ENCODE measurements around the gene NRN1L.
"Not testable (repeated sequence)": the region's sequence is repeated elsewhere in the genome, so short reads cannot be mapped to it uniquely, and the experiment has no call there.

NRN1L gene

DNA sequence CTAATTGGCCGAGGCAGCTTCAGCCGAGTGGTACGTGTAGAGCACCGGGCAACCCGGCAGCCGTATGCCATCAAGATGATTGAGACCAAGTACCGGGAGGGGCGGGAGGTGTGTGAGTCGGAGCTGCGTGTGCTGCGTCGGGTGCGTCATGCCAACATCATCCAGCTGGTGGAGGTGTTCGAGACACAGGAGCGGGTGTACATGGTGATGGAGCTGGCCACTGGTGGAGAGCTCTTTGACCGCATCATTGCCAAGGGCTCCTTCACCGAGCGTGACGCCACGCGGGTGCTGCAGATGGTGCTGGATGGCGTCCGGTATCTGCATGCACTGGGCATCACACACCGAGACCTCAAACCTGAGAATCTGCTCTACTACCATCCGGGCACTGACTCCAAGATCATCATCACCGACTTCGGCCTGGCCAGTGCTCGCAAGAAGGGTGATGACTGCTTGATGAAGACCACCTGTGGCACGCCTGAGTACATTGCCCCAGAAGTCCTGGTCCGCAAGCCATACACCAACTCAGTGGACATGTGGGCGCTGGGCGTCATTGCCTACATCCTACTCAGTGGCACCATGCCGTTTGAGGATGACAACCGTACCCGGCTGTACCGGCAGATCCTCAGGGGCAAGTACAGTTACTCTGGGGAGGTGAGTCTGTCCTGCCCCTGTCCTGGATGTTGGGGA is 24.5 kb downstream of the NRN1L start:
- H3K9me3 ChIP-seq (ENCODE audit: insufficient read depth, low read depth, low read length) = no peaks in the 10 kb centered on the region
- H3K4me1 ChIP-seq (ENCODE audit: insufficient read depth, low read length) = no peaks in the 10 kb centered on the region
- no peak overlapping the region for H3K27ac ChIP-seq (ENCODE audit: low read length)
- no peak overlapping the region for H3K9ac ChIP-seq (ENCODE audit: low read depth, low read length)
- H3K27me3 ChIP-seq (ENCODE audit: insufficient read depth, low read length) = no peaks in the 10 kb centered on the region
- H3K4me3 ChIP-seq (ENCODE audit: low read length) = no peak overlapping the region
- H3K36me3 ChIP-seq (ENCODE audit: insufficient read depth, low read depth, low read length) = peaks cover 22% of the 10 kb centered on the region

DNA sequence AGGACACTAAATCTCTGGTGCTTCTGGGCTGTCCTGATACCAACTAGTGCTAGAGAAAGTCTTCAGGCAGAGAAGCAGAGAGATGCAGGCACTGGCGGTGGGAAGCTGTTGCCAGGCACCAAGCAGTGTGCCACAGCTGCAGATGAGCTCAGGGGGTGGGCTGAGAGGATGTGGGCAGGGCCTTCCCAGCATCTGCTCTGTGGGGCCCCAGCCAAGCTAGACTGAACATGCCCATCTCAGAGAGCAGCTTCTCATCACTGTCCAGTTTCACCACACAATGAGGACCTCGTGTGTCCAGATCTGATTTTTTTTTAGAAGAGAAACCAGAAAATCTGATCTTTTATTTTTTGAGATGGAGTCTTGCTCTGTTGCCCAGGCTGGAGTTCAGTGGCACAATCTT is 25.5 kb downstream of the NRN1L start:
- no peak overlapping the region for H3K9ac ChIP-seq (ENCODE audit: low read depth, low read length)
- H3K27me3 ChIP-seq (ENCODE audit: insufficient read depth, low read length) = no peaks in the 10 kb centered on the region
- no peak overlapping the region for H3K4me3 ChIP-seq (ENCODE audit: low read length)
- H3K4me1 ChIP-seq (ENCODE audit: insufficient read depth, low read length) = peaks cover 5% of the 10 kb centered on the region
- no peaks in the 10 kb centered on the region for H3K9me3 ChIP-seq (ENCODE audit: insufficient read depth, low read depth, low read length)
- no peak overlapping the region for H3K27ac ChIP-seq (ENCODE audit: low read length)
- peaks cover 22% of the 10 kb centered on the region for H3K36me3 ChIP-seq (ENCODE audit: insufficient read depth, low read depth, low read length)

DNA sequence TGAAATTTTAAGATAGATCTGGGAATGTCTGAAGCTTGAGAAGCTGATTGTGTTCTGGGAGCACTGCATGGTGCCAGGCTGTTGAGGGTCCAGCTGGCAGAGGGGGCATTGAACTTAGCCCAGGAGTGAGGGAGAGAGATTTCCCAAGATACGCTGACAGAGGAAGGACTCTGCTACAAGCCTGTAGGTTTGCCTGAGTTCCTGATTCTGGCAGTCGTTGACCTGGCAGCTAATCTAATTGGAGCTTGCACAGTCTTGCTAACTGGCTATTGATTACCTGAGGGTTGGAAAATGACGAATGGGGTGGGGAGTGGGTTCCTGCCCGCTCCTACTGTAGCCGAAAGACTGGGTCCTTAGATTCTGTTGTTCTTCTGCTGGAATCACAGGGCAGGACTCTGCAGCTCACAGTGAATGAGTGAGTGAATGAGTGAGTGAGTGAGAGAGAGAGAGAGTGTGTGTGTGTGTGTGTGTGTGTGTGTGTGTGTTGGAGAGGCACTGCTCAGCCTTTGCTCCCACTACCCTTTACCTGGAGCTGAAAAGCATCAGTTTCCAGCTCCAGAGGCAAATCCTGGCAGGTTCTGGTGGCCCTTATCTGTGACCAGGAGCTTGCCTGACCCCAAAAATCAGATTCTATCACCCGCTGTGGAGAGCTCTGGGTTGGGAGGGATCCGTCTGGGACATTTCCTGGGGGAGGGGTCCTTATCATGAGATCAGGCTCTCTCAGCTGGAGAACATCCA is 30.2 kb downstream of the NRN1L start:
- Histone ChIP-seq H3K9me3 (ENCODE audit: insufficient read depth, low read depth, low read length) (no peaks in the 10 kb centered on the region), H3K36me3 (ENCODE audit: insufficient read depth, low read depth, low read length) (peaks cover 15% of the 10 kb centered on the region), H3K4me3 (ENCODE audit: low read length) (no peak overlapping the region), H3K27me3 (ENCODE audit: insufficient read depth, low read length) (no peaks in the 10 kb centered on the region), H3K4me1 (ENCODE audit: insufficient read depth, low read length) (peaks cover 13% of the 10 kb centered on the region), H3K27ac (ENCODE audit: low read length) (no peak overlapping the region), H3K9ac (ENCODE audit: low read depth, low read length) (peak overlapping the region; percentile 48; the same call in 1 of the 2 replicates)

DNA sequence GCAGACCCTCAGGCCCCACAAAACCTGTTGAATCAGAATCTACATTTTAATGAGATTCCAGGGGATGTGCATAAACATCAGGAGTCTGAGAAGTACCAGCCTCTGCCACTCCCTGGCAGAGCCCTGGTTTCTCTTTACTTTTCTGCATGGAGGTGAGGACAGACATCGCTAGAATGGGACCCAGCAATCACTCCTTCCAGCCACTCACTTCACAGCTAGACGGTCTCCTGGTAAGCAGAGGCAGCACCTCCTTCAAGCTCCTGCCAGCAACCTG is 30.7 kb downstream of the NRN1L start:
- Histone ChIP-seq H3K36me3 (ENCODE audit: insufficient read depth, low read depth, low read length) (peaks cover 12% of the 10 kb centered on the region; the same call in 1 of the 2 replicates), H3K4me1 (ENCODE audit: insufficient read depth, low read length) (peaks cover 13% of the 10 kb centered on the region)
- not testable (repeated sequence) for H3K9me3 ChIP-seq (ENCODE audit: insufficient read depth, low read depth, low read length); H3K9ac ChIP-seq (ENCODE audit: low read depth, low read length); H3K27ac ChIP-seq (ENCODE audit: low read length); H3K4me3 ChIP-seq (ENCODE audit: low read length); H3K27me3 ChIP-seq (ENCODE audit: insufficient read depth, low read length)

DNA sequence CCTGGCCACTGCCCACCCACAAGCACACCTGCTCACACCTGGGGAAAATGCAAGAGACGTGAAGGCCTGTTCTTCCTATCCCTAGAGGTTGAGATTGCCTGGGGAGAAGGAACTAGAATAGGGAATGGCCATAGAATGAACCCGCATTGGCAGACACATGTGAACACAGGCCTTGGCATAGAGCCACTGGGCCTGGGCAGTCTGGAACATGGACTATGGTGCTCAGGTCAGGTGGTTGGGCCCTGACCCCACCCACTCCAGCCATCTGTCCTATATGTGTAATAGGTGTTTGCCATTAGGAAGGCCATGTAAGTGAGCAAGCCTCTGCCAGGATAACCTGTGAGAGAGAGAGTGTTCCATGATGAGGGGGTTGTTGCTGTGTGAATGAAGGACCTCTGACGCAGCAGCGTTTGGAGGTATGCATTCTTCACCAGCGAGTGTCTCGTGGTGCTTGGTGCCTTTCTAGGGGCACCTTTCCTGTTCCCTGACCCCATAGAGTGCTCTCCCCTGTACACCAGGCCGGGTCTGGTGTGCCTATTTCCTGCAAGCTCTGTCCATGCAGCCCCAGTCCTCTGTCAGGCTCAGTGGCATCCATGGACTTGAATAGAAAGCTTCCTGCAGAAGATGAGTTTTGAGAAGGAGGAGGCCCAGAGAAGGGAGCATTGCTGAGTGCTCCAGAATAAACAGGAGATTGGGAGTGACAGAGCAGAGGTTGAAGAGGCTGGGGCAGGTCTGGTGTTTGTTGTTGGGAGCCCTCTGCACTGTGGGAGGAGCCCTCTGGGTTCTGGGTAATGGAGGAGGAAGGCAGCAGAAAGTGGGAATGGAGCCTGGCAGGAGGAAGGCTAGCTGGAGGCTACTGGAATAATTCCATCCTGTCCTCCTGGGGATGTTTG is 31.4 kb downstream of the NRN1L start:
- Histone ChIP-seq H3K9ac (ENCODE audit: low read depth, low read length) (no peak overlapping the region), H3K27ac (ENCODE audit: low read length) (no peak overlapping the region), H3K4me3 (ENCODE audit: low read length) (no peak overlapping the region), H3K36me3 (ENCODE audit: insufficient read depth, low read depth, low read length) (peaks cover 9% of the 10 kb centered on the region; the same call in 1 of the 2 replicates), H3K4me1 (ENCODE audit: insufficient read depth, low read length) (peaks cover 13% of the 10 kb centered on the region), H3K27me3 (ENCODE audit: insufficient read depth, low read length) (no peaks in the 10 kb centered on the region), H3K9me3 (ENCODE audit: insufficient read depth, low read depth, low read length) (no peaks in the 10 kb centered on the region)

DNA sequence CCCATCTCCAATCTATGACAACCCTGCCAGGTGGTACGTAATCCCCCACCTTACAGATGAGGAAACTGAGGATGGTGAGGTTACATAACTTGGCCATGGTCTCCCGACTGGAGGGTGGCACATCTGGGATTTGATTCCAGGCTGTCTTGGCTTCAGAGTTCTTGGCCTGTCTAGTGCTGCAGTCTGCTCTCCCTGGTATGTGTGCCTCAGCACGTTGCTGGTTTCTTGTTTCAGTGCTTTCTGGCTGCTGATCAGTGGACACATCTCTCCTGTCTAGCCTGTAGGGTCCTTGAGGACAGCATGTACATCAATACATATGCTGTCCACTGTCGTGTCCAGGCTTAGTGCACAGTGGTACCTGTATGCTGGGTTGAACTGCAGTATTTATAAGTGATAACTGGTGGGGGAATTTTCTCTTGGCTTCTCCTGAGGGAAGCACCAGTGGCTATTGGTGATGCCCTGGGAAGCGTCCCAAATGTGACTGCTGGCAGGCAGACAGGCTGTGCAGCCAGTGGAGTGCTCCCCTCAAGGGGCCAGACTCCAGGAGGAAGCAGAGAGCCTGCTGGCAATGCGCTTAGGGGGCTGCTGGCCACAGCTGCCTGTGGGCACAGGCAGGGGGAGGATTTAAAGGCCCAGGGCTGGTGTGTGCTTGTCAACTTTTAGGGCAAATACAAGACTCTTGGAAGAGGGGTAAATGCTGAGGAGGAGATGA is 32.6 kb downstream of the NRN1L start:
- no peak overlapping the region for H3K27ac ChIP-seq (ENCODE audit: low read length)
- no peaks in the 10 kb centered on the region for H3K9me3 ChIP-seq (ENCODE audit: insufficient read depth, low read depth, low read length)
- no peaks in the 10 kb centered on the region for H3K27me3 ChIP-seq (ENCODE audit: insufficient read depth, low read length)
- H3K9ac ChIP-seq (ENCODE audit: low read depth, low read length) = no peak overlapping the region
- H3K4me3 ChIP-seq (ENCODE audit: low read length) = no peak overlapping the region
- peaks cover 6% of the 10 kb centered on the region; the same call in 1 of the 2 replicates for H3K36me3 ChIP-seq (ENCODE audit: insufficient read depth, low read depth, low read length)
- peaks cover 13% of the 10 kb centered on the region for H3K4me1 ChIP-seq (ENCODE audit: insufficient read depth, low read length)

DNA sequence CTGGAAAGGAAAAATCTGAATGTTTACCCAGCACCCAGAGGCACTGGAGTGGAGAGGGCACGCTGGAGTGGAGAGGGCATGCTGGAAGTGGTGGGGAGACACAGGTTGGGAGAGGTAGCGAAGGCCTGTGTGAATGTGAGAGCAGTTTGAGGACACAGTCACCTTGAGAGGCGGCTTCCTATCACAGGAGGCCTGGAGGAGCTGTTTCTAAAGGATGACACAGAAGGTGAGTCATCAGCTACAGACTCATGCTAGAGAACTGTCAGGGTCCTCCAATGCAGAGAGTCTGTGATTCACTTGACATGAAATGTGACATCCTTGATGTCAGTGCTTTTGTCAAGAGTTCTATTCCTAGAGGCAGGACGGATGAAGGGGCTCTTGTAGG is 33.2 kb downstream of the NRN1L start:
- Histone ChIP-seq H3K9me3 (ENCODE audit: insufficient read depth, low read depth, low read length) (no peaks in the 10 kb centered on the region), H3K27me3 (ENCODE audit: insufficient read depth, low read length) (no peaks in the 10 kb centered on the region), H3K36me3 (ENCODE audit: insufficient read depth, low read depth, low read length) (peaks cover 6% of the 10 kb centered on the region; the same call in 1 of the 2 replicates), H3K4me3 (ENCODE audit: low read length) (no peak overlapping the region), H3K4me1 (ENCODE audit: insufficient read depth, low read length) (peaks cover 13% of the 10 kb centered on the region), H3K27ac (ENCODE audit: low read length) (no peak overlapping the region), H3K9ac (ENCODE audit: low read depth, low read length) (no peak overlapping the region)

DNA sequence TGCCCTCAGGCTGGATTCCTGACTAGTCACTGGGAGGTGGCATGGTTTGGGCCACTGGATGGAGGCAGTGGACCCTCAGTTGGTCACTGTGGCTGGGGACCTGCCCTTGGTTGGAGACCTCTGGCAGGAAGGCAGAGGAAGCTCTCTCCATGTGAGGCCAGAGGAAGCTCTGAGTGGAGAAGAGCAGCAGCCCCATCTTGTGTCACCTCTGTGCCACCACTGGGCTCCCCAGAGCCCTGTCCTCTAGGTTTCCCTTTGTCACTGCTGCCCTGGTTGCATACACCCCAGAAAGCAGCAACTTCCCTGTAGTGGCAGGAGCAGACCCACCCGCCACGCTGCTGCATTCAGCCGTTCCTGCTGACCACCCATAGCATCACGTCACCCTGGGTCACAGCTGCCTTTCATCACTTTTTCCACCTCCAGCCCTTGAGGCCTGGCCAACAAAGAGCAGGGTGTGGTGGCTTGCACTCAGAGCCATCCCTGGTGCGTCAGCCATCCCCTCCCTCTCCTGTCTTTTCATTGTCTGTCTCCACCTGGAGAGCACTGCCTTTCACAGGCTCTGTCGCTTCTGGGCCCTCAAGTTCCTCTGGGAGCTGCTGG is 35.0 kb downstream of the NRN1L start:
- H3K9ac ChIP-seq (ENCODE audit: low read depth, low read length) = no peak overlapping the region
- H3K36me3 ChIP-seq (ENCODE audit: insufficient read depth, low read depth, low read length) = peaks cover 6% of the 10 kb centered on the region; the same call in 1 of the 2 replicates
- H3K27me3 ChIP-seq (ENCODE audit: insufficient read depth, low read length) = no peaks in the 10 kb centered on the region
- no peaks in the 10 kb centered on the region for H3K9me3 ChIP-seq (ENCODE audit: insufficient read depth, low read depth, low read length)
- peaks cover 12% of the 10 kb centered on the region for H3K4me1 ChIP-seq (ENCODE audit: insufficient read depth, low read length)
- H3K4me3 ChIP-seq (ENCODE audit: low read length) = no peak overlapping the region
- no peak overlapping the region for H3K27ac ChIP-seq (ENCODE audit: low read length)

DNA sequence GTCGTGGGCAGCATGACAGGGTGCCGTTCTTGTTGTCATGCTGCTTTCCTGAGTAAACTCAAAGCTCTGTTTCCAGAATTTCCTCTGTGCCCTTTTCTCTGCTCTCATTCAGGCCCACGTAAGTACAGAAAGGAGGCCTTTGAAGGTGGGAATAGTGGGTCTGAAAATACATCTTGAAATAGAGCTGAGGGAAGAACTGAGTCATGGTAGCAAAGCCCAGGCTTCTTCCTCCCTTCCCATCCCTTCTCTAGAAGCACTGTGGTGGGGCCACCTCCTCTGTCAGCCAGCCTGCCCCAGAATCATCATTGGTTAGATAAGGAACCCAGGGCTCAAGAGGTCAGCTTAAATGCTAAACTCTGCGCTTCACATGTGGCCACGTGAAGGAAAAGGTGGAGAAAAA is 37.5 kb downstream of the NRN1L start:
- Histone ChIP-seq H3K9ac (ENCODE audit: low read depth, low read length) (no peak overlapping the region), H3K27me3 (ENCODE audit: insufficient read depth, low read length) (no peaks in the 10 kb centered on the region), H3K36me3 (ENCODE audit: insufficient read depth, low read depth, low read length) (no peaks in the 10 kb centered on the region; the same call in 1 of the 2 replicates), H3K4me3 (ENCODE audit: low read length) (no peak overlapping the region), H3K27ac (ENCODE audit: low read length) (no peak overlapping the region), H3K9me3 (ENCODE audit: insufficient read depth, low read depth, low read length) (no peaks in the 10 kb centered on the region), H3K4me1 (ENCODE audit: insufficient read depth, low read length) (peaks cover 5% of the 10 kb centered on the region)

DNA sequence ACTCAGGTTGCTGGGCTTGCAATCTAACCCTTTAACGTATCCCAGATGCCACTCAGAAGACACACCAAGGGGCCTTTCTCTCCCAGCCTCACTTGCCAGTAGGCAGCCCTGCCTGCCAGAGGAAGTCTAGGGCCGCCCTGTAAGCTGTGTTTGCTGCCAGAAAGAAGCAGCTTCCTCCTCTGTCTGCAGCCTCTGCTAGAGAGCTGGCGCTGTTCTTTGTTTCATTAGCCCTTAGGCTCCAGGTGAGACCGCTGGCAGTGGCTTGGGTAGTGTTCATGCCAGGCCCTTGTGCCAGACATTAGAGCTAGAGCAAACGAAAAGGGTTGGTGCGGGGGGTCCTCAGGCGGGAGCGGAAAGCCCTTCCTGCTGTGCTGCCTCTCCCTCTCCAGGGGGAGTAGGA is 38.1 kb downstream of the NRN1L start:
- Histone ChIP-seq H3K27ac (ENCODE audit: low read length) (no peak overlapping the region), H3K9ac (ENCODE audit: low read depth, low read length) (no peak overlapping the region), H3K27me3 (ENCODE audit: insufficient read depth, low read length) (no peaks in the 10 kb centered on the region), H3K36me3 (ENCODE audit: insufficient read depth, low read depth, low read length) (peaks cover 2% of the 10 kb centered on the region), H3K4me1 (ENCODE audit: insufficient read depth, low read length) (peaks cover 5% of the 10 kb centered on the region), H3K9me3 (ENCODE audit: insufficient read depth, low read depth, low read length) (no peaks in the 10 kb centered on the region), H3K4me3 (ENCODE audit: low read length) (no peak overlapping the region)

All from iPS-20b (cell line).